AG04450 (cell line): ENCODE data around the gene MPV17. TPM values are rescaled to one million over a fixed set of nuclear protein-coding genes. Genes with fewer than 3 reads are reported as not detected.
"Not testable (repeated sequence)": the region's sequence is repeated elsewhere in the genome, so short reads cannot be mapped to it uniquely, and the experiment has no call there.

Source experiments
- CTCF ChIA-PET: fragments of 300-600, 350-600 bp; formaldehyde crosslinking; extraction: SDS; loops from one replicate; lab custom pipeline; 2022; ENCODE audit warnings: antibody characterized with exemption, inconsistent platforms; lab: Charles Lee
- POLR2A ChIA-PET: fragments of 350-600 bp; formaldehyde crosslinking; extraction: SDS; loops from one replicate; lab custom pipeline; 2021; ENCODE audit warnings: antibody characterized with exemption, inconsistent platforms; lab: Yijun Ruan, JAX
- DNase-seq: peaks from one replicate; pipeline ENCODE4 v3.0.0-alpha.2; 2011; ENCODE audit warnings: low read depth, low spot score
- H3K27ac ChIP-seq: one replicate; pipeline ENCODE4 v1.5.1; 2012; ENCODE audit warnings: low read depth, low read length, control low read depth
- H3K27me3 ChIP-seq: one replicate; pipeline ENCODE4 v1.6.0; 2012; ENCODE audit warnings: low read length; ENCODE audit not compliant: control insufficient read depth, insufficient read depth
- H3K4me3 ChIP-seq: 2 replicates; pipeline ENCODE4 v1.5.1; 2011; ENCODE audit warnings: mild to moderate bottlenecking, low read depth, low read length, control low read depth
- H3K9me3 ChIP-seq: 2 replicates; pipeline ENCODE4 v1.5.1; 2012; ENCODE audit warnings: low read length; ENCODE audit not compliant: control insufficient read depth, insufficient read depth
- CTCF ChIP-seq: IDR thresholded peaks from 2 replicates; pipeline ENCODE4 v1.5.1; 2011; ENCODE audit warnings: low read depth, low read length, control low read depth, inconsistent platforms
- polyA plus RNA-seq: library from polyadenylated mRNA; depleted of rRNA; stranded (reverse); fragments of >200 nt; gene quantifications from 2 replicates; pipeline ENCODE4 v1.2.3, GENCODE V29; 2011

The MPV17 gene
- polyA plus RNA-seq, 1 experiment = 183 TPM

DNA sequence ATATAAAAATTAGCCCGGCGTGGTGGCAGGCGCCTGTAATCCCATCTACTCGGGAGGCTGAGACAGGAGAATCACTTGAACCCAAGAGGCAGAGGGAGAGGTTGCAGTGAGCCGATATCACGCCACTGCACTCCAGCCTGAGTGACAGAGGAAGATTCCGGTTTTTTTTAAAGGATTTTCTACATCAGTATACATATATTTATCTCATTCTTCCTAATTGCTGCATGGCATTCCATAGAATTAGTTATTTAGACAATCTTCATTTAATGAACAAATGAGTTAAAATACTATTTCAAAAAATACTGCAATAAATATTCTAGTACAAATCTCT, 31.7 kb upstream of the MPV17 start:
- no peak overlapping the region for H3K4me3 ChIP-seq
- no peaks in the 10 kb centered on the region for H3K27me3 ChIP-seq
- no peak for DNase-seq
- no peak overlapping the region for H3K27ac ChIP-seq
- ChIA-PET CTCF (no interaction called here), POLR2A (interaction anchor here (0.6 to 0.7 kb wide), 2 partner anchors 15 to 25 kb away, joined by 3 to 4 read pairs; partner anchors contain the start of gene EIF2B4)
- no peak for TF ChIP-seq CTCF
- H3K9me3 ChIP-seq = no peaks in the 10 kb centered on the region; the same call in 1 of the 2 replicates

DNA sequence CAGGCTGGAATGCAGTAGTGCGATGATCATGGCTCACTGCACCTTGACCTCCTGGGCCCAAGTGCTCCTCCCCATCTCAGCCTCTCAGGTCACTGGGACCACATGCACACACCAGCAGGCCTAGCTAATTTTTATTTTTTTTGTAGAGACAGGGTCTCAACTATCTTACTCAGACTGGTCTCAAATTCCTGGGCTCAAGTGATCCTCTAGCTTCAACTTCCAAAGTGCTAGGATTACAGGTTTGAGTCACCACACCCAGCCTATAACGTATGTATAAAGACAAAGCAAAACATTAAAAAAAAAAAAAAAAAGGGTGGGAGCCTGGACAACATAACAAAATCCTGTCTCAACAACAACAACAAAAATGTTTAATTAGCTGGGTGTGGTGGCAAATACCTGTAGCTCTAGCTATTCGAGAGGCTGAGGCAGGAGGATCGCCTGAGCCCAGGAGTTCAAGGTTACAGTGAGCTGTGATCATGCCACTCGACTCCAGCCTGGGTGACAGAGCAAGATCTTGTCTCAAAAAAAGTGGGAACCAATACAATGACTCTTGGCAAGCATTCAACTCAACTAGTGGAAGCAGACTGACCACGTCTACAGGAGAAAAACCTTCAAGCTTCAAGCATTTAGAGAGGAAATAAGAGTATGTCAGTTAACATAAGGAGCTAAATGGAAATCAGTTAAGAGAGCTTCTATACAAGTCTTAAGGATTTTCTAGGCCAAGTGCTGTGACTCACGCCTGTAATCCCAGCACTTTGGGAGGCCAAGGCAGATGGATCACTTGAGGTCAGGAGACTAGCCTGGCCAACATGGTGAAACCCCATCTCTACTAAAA, 31.1 kb upstream of the MPV17 start:
- no peak for DNase-seq
- no peak overlapping the region for H3K27ac ChIP-seq
- no peaks in the 10 kb centered on the region; the same call in 1 of the 2 replicates for H3K9me3 ChIP-seq
- CTCF ChIA-PET = no interaction called here
- POLR2A ChIA-PET = interaction anchor here (0.6 to 0.7 kb wide), 2 partner anchors 16 to 25 kb away, joined by 3 to 4 read pairs; partner anchors contain the start of gene EIF2B4
- H3K27me3 ChIP-seq = no peaks in the 10 kb centered on the region
- TF ChIP-seq CTCF = no peak
- no peak overlapping the region for H3K4me3 ChIP-seq

DNA sequence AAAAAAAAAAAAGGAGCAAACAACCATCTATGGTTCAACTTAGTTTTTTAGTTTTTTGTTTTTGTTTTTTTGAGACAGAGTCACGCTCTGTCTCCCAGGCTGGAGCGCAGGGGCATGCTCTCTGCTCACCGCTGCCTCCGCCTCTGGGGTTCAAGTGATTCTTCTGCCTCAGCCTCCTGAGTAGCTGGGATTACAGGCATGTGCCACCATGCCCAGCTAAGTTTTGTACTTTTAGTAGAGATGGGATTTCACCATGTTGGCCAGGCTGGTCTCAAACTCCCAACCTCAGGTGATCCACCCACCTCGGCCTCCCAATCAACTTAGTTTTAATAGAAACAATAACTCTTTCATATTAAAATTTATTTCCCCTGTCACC, 30.5 kb upstream of the MPV17 start:
- H3K27me3 ChIP-seq, DNase-seq, H3K27ac ChIP-seq, POLR2A ChIA-PET, H3K9me3 ChIP-seq, H3K4me3 ChIP-seq: not testable (repeated sequence)
- CTCF ChIA-PET = interaction anchor here (1.4 kb wide), 1 partner anchor 9 kb away, joined by 3 read pairs; no protein-coding TSS in a partner anchor

- H3K27ac ChIP-seq = no peak overlapping the region
- ChIA-PET POLR2A (no interaction called here), CTCF (interaction anchor here (1.4 kb wide), 2 partner anchors 8 to 18 kb away, joined by 3 read pairs; partner anchors contain the start of gene EIF2B4)
- no peak for TF ChIP-seq CTCF
- no peaks in the 10 kb centered on the region; the same call in 1 of the 2 replicates for H3K9me3 ChIP-seq
- no peaks in the 10 kb centered on the region for H3K27me3 ChIP-seq
- no peak overlapping the region for H3K4me3 ChIP-seq
- DNase-seq = no peak
Observed at GRCh38 chr2:27351802-27352598, 29.1 kb upstream of the MPV17 start.

DNA sequence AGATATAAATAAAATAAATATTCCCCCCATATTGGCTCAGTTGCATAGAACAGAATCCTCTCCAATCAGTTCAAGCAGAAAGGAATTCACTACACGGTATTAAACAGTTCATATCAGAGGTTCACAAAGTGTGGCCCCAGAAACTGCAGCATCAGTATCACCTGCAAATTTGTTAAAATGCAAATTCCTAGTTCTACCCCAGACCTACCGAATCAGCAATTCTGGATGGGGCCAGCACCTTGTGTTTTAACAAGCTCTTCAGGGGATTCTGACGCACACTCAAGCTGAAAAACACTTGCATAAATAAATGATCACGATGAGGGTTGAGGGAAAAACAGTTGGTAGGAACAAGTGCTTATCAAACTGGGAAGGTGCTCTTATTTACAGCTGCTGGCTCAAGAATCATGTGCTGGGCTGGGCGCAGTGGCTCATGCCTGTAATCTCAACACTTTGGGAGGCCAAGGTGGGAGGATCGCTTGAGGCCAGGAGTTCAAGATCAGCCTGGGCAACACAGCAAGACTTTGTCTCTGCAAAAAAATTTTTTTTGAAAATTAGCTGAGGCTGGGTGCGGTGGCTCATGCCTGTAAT, 27.3 kb upstream of the MPV17 start:
- POLR2A ChIA-PET = no interaction called here
- Histone ChIP-seq H3K27me3 (no peaks in the 10 kb centered on the region), H3K9me3 (no peaks in the 10 kb centered on the region), H3K27ac (no peak overlapping the region), H3K4me3 (no peak overlapping the region)
- no peak for DNase-seq
- TF ChIP-seq CTCF = no peak
- CTCF ChIA-PET = no interaction called here
